ENCODE measurements around the gene DEDD.

GRCh38 chr1:161182214-161182613, 49.7 kb upstream of the DEDD start:
- TF ChIP-seq CTCF (IDR thresholded peaks at IDR 0.05 in 4 of 5, conservative IDR thresholded peaks at IDR 0.05 in 1 of 5) (no peak), POLR2A (IDR thresholded peaks at IDR 0.05) (no peak)

Data from gastrocnemius medialis (tissue), 4 donors.